HG03469 (cell line): ENCODE data around the gene STXBP4.

Source experiments
- ATAC-seq: cut with Tn5 transposase; IDR thresholded peaks from one replicate; pipeline ENCODE4 v1.9.1; 2021; ENCODE audit warnings: mild to moderate bottlenecking, moderate library complexity, moderate number of reproducible peaks; ENCODE audit not compliant: unreplicated experiment

The STXBP4 gene

DNA sequence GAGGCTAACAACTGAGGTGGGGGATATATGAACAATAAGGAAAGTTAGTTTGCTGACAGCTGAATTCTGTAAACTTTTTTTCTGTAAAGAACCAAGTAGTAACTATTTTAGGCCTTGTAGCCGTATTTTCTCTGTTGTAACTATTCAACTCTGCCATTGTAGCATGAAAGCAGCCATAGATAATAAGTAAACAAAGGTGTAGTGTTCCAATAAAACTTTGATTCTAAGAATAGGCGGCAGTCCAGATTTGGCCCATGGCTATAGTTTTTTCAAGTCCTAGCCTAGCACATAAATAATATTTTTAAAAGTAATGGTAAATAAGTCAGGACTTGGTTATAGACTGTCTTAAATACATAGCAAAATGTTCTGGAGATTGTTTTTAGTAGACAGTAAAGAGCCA lies 142.0 kb downstream of the STXBP4 start:
- ATAC-seq: no peak

DNA sequence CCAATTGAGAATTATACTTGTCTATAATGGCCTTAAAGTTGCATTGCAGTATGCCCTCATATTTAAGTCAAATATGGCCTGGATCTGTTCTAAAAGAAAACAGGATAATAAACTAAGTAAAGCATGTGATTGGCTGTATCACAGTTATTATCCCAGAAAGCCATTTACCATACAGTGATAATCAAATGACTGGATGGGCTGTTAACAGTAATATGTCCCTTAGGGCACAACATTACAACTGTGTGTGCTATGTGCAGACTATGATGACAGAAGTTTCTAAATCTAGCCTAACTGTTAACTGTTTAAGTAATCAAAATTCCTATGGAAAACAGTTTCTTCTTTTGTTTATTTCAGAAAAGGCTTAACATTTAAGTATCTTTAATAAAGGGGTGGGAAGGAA lies 145.7 kb downstream of the STXBP4 start:
- ATAC-seq: no peak

DNA sequence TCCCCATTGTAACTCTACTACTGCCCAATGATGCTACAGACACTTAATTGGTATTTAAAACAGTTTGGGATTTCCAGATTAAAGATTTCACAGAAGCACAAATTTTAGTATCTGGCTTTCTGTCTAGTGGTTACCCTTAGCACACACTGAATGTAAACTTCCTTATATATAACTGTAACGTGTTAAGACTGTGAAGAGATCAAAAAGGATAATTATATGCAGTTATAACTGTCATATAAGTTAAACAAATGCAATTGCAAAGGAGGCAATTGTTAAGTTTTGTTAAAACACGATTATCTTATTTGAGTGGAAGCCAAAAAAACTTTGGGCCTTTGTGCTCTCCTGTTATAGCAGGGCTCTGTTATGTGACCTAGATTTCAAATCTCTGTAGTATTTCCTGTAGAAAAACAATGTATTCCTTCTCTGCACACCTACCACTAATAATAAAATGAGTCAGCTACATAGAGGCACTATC lies 147.9 kb downstream of the STXBP4 start:
- ATAC-seq: no peak

DNA sequence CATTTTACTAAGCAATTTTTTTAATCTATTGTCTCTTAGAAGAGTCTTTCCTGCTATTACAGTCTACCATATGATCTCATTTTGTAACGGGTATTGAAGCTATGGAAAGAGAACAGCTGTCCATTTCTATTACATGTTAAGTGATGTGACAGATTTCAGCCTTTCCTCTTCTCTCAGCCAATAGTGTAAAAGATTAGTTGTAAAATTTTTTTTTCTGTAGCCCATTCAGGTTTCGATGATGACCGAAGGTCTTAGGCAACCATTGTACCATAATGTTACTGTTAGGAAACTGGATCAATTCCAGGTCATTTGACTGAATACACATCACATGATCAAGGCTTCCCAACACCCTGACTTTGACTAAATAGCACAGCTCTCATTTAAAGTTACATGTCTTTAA lies 148.6 kb downstream of the STXBP4 start:
- ATAC-seq: no peak

DNA sequence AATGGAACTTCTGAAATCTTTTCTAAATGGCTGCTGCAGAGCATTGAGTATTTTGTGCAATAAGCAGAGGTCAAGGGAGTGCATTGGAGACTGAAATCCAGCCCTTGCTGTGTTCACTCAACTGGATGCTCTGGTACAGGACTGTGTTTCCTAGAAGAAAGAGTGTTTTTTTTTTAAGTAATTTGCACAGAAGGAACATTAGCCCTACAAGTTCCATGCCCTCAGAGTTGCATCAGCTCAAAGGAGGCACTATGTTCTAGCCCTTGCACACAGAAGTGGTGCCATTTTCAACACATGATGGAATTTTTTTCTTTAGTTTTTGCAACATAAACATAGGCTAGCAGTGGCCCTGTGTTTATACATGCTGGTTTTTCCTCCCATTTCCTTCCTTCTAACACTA lies 152.1 kb downstream of the STXBP4 start:
- ATAC-seq: no peak

DNA sequence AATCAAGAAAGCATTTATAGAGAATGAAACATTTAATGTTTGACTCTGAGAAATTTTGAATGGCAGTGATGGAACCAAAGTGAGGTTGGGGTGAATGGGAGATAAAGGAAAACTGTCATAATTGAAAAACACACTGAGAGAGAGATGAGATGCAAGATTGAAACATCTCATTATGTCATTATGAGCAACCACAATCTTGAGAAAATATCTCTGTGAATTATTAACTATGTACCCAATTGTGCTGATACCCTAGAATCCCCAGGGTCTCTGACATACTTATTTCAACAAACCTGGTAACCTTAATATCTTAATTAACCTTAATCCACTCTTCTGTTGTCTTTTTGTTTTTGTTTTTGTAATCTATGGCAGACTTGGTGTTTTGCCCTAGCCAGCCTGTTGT lies 152.7 kb downstream of the STXBP4 start:
- no peak for ATAC-seq

DNA sequence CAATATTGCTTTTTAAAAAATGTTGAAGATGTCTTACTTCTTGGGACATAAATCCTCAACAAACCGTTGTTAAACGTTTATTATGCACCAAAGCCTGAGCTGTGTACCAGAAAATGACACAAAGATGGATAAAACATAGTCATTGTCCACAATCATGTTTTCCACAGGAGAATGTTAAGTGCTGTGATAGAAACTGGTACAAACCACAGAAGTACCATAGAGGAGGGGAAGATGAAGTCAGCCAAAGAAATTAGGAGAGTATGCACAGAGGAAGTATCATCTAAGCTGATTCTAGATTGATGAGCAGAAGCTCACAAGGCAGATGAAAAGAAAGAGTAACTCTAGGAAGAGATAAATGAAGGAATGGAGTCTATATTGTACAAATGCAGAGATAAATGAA lies 153.5 kb downstream of the STXBP4 start:
- ATAC-seq: no peak

DNA sequence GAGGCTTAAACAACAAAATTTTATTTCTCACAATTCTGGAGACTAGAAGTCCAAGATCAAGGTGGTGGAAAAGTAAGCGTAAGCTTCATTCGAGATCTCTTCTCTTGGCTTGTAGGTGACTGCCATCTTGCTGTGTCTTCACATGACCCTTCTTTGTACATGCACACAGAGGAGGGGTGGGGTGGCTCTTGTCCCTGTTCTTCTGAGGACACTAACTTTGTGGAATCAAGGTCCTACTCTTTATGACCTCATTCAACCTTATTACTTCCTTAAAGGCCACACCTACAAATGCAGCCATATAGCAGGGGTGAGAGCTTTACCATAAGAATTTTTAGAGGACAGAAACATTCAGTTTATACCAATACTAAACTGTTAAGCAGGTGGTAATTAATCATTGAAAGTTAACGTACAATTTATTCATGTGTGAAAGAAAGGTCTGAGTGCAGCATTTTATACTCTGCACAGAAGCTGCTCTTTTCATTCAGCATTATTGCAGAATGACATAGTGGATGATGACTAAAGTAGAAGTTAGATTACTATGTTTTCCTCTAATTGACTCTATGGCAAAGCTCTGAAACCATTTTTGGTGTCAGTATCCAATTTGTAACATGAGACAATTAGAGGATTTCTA lies 156.3 kb downstream of the STXBP4 start:
- ATAC-seq: no peak

DNA sequence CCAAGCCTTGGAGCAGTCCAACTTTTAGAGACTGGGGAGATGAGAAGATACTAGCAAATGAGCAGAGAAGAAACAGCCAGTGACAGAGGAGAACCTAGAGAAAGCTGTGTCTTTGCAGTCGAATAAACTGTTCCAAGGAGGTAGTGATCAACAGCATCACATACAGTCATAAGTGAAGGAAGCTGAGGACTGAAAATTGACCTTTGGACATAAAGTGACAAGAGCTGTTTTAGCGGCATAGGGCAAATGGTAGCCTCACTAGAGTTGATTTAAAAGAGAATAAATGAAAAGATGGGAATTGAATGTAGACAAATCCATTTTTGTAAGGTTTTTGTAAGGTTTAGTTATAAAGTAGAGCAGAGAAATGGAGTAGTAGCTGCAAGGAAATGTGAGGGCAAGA lies 165.0 kb downstream of the STXBP4 start:
- no peak for ATAC-seq

DNA sequence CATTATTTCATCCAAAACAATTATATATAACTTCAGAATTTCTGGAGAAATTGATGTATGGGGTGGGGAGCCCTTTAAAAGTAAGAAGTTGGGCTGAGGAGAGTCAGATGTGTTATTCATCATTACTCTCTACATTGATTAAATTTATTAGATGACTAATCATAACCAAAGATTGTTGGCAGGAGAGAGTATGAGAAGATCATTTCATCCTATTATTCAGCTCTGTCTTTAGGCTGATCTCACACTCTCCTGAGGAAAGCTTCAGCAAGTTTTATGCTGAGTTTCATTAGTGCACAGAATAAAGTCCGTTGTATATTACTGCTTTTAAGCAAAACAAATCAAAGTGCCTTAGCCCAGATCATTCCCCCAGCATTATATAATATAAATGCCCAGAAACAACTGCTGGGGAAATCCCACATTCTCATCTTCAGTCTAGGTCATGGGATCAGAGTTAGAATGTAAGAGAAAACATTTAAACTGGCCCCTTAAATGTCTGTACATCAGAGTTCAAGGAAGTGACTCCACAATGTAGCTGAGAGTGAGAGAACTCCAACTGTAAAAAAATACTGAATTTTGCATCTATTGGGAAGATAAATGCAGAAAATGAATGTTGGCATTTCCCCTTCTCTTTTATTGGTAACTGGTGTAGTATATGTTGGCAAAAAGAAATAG lies 166.1 kb downstream of the STXBP4 start:
- no peak for ATAC-seq

DNA sequence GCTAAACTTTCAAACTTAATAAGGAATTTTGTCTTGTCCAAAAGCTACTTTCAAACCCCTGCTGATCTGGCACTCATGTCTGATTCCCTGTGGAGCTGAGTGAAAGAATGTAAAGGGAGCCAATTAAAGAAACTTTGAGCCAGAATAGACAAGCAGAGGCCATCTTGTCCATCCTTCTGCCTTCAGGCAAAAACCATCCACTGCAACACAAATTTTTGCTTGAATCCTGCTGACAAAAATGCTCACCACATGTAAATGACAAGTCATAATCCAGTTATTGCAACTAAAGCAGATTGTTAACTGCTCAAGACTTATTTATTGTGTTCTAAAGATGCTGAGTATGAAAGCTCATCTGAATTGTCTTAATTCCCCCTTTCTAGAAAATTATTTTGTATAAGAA lies 172.2 kb downstream of the STXBP4 start:
- no peak for ATAC-seq

DNA sequence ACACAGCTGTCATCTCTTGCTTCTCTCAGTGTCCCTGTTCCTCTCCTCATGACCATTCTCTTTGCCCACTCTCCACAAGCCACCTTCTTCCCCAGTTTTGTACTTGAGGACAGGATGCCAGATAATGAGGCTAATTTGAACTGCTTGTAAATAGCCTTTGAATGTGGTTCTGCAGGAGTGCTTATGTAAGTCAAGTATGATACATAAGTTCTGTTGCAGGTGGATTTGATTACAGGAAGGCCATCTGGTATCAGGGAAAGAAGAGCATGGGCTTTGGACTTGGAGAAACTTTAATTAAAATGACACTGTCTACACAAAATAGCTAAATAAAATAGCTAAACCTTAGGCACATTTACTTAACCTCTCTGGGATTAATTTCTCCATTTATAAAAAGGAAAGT lies 176.0 kb downstream of the STXBP4 start:
- ATAC-seq: no peak

DNA sequence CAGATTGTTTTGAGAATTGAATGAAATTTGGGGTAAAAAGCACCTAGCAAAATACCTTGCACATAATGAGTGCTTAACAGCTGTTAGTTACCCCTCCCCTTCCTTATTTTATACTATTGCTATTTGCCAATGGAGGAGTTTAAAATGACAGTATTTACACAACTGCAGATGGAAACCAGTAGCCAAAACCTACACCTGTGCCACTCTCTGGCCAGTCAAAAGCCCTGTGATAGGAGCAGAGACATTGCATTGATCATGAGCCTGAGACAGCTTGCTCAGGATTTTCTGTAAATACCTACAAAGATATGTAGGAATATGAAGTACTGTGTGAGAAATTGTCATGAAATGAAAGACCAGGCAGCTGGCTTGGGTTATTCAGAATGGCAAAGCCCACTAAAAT lies 180.9 kb downstream of the STXBP4 start:
- no peak for ATAC-seq

DNA sequence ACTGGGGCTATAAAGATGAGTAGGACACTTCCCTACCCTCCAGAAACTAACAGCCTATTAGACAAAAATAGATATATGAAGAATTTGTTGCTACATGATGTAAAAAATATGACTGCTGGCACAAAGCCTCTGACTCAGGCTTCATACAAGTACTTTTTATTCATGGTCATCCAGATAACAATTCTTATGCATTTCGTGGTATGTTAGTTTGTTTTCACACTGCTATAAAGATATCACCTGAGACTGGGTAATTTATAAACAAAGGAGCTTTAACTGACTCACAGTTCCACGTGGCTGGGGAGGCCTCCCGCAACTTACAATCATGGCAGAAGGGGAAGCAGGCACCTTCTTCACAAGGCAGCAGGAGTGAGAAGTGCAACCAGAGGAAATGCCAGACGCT lies 183.7 kb downstream of the STXBP4 start:
- no peak for ATAC-seq

DNA sequence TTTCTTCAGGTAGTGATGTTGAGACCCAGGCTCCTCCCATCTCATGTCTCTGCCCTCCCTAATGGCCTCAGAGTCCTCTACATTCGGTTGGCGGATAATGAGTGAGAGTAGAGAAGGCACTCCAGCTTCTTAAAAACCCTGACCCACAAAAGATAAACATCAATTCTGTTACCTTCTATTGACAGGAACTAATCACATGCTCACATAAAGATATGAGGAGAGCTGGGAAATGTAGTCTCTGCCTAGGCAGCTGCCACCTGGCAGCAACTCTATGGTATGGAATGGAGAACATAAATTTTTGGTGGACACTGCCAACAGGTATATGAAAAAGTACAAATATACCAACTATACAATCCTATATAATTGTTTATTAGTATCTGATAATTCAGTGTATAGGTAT lies 185.5 kb downstream of the STXBP4 start:
- no peak for ATAC-seq

DNA sequence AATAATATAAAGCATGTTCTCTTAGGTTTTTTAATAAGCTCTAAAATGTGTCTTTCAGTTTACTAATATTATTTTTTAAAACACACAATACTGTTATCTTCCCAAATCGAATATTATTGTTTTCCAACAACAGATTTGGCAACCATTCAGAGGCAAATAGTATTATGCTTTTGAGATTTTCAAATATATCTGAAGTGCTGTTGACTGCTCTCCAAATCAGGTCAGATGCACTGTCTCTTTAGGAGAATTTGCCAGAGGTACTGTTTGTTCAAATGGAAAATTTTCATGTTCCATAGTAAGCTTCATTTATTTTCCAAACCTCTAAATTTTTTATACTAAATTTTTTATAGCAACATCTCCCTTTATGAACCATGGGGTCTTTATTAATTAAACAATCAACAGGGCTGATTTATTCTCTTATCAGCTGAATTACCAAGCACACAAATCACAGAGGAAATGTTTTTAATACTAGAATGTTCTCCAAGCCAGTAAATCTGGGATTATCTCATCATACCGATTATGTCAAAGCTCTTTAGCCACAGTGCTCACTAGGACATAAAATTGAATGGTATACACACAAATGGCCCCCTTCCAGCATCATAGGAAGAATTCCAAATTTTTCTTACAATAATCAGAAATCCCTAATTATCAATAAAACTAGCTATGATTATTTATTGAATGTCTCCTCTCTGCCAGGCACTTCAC lies 187.4 kb downstream of the STXBP4 start:
- no peak for ATAC-seq

DNA sequence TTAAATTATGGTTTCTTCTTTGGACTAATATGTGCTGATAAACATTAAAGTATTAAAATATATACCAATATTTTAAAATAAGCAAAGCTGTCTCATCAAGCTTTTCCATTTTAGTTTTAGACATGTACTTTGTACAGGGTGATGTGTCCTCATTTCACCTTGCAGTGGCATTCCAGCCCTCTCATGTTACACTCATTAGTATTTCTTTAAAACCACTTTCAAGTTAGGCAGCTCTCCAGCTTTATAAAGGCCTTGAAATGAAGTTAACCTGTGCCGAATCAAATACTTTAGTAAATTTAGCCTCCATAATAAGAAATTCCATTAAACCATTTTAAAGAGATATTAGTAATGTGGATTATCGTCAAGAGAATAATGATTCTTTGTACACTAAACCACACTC lies 188.6 kb downstream of the STXBP4 start:
- no peak for ATAC-seq

DNA sequence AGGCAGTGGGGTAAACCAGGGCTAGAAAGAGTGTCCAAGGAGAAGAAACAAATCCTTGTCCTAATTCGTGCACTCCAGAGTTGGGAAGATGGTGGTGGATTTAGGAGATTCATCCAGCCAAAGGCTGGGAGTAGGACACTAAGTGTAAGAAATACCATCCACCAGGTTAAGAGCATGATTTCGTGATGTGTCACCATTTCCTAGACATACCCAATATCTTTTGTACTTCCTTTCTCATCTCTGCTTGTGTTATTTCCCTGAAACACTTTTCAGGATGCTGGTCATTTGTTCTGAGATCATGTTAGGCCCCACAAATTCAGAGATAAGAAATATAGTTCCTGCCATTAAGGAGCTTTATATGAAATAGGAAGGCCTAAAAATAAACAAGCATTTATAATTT lies 189.9 kb downstream of the STXBP4 start:
- ATAC-seq: no peak

DNA sequence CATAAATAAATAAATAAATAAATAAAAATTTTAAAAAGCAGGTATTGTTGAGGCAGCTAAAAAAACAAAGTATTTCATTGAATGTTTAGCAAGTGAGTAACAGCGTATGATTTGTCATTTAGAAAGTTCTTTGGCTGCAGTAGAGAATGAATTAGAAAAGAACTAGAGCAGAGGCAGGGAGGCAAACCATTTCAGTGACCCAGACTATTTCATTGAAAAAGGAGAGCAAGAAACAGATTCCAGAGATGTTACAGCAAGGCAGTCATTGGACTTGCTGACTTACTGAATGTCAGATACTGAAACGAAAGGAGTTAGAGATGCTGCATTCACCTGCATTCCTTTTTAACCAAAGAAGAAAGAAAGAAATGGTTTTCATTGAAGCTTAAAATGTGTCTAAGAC lies 190.7 kb downstream of the STXBP4 start:
- no peak for ATAC-seq

DNA sequence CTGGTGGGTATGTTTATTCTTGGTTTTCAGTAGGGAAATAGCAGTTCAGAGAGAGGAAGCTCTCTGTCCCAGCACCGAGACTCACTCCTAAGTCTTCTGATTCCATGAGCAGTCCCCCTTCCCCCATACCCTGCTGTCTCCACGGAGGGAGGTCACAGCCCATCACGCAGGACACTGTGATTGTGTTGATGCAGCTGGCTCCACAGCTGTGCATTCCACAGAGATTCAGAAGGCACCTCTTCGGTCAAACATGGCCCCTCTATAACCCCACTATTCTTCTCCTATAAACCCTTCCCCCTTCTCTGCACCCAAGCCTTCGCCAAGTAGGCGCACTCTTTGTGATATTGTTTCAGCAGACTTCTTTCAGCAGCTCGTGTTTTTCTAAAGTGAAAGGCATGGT lies 191.9 kb downstream of the STXBP4 start:
- ATAC-seq: no peak

DNA sequence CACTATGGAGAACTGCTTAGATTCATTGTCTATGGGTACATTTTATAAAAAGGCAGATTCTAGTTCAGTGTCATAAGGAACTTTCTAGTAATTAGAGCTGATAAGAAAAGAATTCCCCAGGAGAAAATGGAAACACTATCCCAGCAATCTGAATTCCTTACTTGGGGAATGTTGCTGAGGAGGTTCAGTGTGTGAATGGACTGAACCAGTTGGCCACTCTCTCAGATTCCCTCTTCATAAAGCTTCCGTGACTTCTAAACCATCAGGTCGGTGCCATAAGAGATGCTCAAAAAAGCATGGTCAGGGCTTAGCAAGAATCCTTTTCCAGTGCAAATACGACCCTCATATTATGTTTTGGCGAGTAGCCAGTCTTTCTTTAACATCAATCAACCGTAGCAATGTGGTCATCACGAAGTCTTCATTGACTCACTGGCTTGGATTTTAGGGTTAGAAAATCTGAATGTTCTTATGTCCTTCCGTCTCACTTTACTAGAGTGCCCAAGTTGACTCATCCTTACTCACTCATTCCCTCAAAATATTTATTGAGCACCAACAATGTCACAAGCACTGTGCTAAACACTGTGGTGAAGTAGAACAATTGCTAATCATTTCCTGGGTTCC lies 193.5 kb downstream of the STXBP4 start:
- ATAC-seq: no peak

DNA sequence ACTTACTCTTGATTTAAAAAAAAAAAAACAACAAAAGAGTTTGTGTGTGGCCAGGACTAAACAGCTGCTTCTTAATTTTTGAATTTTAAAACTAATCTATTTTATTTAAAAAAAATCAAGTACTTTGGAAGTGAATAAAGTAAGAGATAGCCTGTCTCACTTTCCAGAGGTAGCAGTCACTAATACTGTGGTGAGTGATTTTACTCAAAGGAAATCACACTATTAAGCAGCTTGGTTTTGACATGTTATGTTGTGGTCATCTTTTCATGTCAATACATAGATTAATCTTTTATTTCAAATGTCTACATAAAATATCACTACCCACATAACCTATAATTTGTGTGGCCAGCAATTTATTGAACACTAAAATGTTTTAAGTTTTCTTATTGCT lies 194.0 kb downstream of the STXBP4 start:
- ATAC-seq: no peak
